ENCODE results near the gene NUB1.

Gene NUB1

DNA sequence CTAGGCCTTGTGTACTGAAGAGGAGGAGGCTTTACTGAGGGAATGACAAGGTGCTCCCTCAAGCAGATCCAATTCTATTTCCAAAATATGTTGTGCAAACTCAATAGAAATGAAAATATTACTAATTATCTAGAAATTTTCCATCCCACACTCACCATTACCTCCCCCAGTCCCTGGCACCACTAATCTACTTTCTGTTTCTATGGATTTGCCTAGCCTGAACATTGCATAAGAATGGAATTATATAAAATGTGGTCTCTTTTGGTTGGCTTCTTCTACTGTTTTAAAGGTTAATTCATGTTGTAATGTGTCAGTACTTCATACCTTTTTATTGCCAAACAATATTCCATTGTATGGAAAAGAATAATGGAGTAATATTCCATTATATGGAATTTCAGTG is 18.7 kb upstream of the NUB1 start:
- no peak overlapping the region for H3K4me2 ChIP-seq (ENCODE audit: low read length)
- H3K27ac ChIP-seq (ENCODE audit: low read depth, low read length): no peak overlapping the region
- H3K56ac ChIP-seq (ENCODE audit: low read length): no peak overlapping the region
- H3K27me3 ChIP-seq (ENCODE audit: insufficient read depth, low read length, poor library complexity): no peaks in the 10 kb centered on the region
- no peak overlapping the region for H3K4me3 ChIP-seq (ENCODE audit: low read length)
- H3K79me1 ChIP-seq (ENCODE audit: low read length): no peaks in the 10 kb centered on the region
- H2BK120ac ChIP-seq (ENCODE audit: low read depth, low read length): no peak overlapping the region
- no peaks in the 10 kb centered on the region for H3K36me3 ChIP-seq (ENCODE audit: control insufficient read depth, insufficient read depth, low read length)
- no peak overlapping the region for H2BK5ac ChIP-seq (ENCODE audit: low read length)
- H3K18ac ChIP-seq (ENCODE audit: low read length): no peak overlapping the region
- H3K4ac ChIP-seq (ENCODE audit: low read depth, low read length): no peak overlapping the region
- H4K8ac ChIP-seq (ENCODE audit: low read depth, low read length): no peak overlapping the region
- H3K23ac ChIP-seq (ENCODE audit: low read length): no peak overlapping the region
- H3K4me1 ChIP-seq (ENCODE audit: control insufficient read depth, low read depth, low read length): no peaks in the 10 kb centered on the region
- no peaks in the 10 kb centered on the region for H3K79me2 ChIP-seq (ENCODE audit: control insufficient read depth, insufficient read depth, low read length)
- no peak overlapping the region for H3K9ac ChIP-seq (ENCODE audit: low read length)
- H4K5ac ChIP-seq (ENCODE audit: low read length): no peak overlapping the region
- H2BK15ac ChIP-seq (replicated peaks; ENCODE audit: low read depth): no peak overlapping the region
- no peak for DNase-seq
- no peak overlapping the region for H2AK5ac ChIP-seq (ENCODE audit: low read length)

DNA sequence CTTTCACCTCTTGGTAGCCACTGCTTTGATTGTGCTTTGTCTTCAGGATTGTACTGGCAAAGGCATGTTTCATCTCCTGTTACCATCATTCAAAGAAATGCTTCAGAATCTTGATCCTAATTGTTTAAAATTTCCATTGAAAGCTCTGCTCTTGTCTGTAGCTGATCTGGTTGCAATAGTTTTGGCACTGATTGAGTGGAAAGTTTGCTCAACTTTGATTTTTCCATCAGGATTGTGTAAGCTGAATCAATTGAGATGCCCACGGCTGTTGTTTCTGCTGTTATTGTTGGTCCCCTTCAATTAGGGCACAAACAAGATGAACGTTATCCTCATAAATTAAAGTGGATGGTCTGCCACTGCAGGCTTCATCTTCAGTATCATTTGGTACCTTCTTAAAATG is 14.6 kb upstream of the NUB1 start:
- no peak overlapping the region for H2BK15ac ChIP-seq (replicated peaks; ENCODE audit: low read depth)
- no peak overlapping the region for H3K4me3 ChIP-seq (ENCODE audit: low read length)
- no peaks in the 10 kb centered on the region for H3K79me2 ChIP-seq (ENCODE audit: control insufficient read depth, insufficient read depth, low read length)
- no peak overlapping the region for H3K9ac ChIP-seq (ENCODE audit: low read length)
- no peak overlapping the region for H4K5ac ChIP-seq (ENCODE audit: low read length)
- H3K27ac ChIP-seq (ENCODE audit: low read depth, low read length): no peak overlapping the region
- no peak overlapping the region for H3K56ac ChIP-seq (ENCODE audit: low read length)
- no CpG with 5 or more reads among the region's 2 CpGs for WGBS (ENCODE audit: extremely low coverage, insufficient coverage, low lambda C conversion rate)
- DNase-seq: no peak
- no peak overlapping the region for H3K4ac ChIP-seq (ENCODE audit: low read depth, low read length)
- H2AK5ac ChIP-seq (ENCODE audit: low read length): no peak overlapping the region
- H3K18ac ChIP-seq (ENCODE audit: low read length): no peak overlapping the region
- H3K36me3 ChIP-seq (ENCODE audit: control insufficient read depth, insufficient read depth, low read length): no peaks in the 10 kb centered on the region
- H3K4me1 ChIP-seq (ENCODE audit: control insufficient read depth, low read depth, low read length): no peaks in the 10 kb centered on the region
- H2BK5ac ChIP-seq (ENCODE audit: low read length): no peak overlapping the region
- no peak overlapping the region for H4K8ac ChIP-seq (ENCODE audit: low read depth, low read length)
- H3K23ac ChIP-seq (ENCODE audit: low read length): no peak overlapping the region
- H3K4me2 ChIP-seq (ENCODE audit: low read length): no peak overlapping the region
- no peaks in the 10 kb centered on the region for H3K27me3 ChIP-seq (ENCODE audit: insufficient read depth, low read length, poor library complexity)
- no peak overlapping the region for H2BK120ac ChIP-seq (ENCODE audit: low read depth, low read length)
- H3K79me1 ChIP-seq (ENCODE audit: low read length): no peaks in the 10 kb centered on the region

DNA sequence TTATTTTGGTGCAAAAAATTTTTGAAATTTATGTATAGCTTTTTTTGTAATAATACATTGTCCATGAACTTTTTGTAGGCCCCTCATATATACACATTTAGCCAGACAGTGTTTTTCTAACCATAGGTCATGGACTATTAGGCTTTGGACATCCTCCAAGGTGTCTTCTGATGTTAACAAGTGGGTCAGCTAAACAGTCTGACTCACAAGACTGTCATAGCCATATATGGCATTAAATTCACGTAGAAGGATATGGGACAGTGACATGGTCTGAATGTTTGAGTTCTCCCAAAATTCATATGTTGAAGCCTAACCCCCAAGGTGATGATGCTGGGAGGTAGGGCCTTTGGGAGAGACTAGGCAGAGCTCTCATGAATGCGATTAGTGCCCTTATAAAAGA is 14.0 kb upstream of the NUB1 start:
- WGBS (ENCODE audit: extremely low coverage, insufficient coverage, low lambda C conversion rate): no CpG with 5 or more reads among the region's 2 CpGs

DNA sequence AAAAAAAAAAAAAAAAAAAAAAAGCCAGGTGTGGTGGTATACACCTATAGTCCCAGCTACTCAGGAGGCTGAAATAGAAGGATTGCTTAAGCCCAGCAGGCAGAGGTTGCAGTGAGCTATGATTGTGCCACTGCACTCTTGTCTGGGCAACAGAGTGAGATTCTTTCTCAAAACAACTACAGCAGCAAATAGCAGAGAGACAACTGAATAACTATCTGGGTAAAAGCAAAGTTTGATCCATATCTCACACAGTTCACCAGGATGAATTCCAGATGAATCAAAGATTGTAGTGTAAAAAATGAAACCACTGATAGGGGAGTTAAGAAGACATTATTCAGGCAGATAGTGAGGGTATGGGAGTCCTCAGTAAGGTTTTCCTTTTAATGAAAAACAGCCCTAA is 11.4 kb upstream of the NUB1 start:
- no peaks in the 10 kb centered on the region for H3K36me3 ChIP-seq (ENCODE audit: control insufficient read depth, insufficient read depth, low read length)
- no peak overlapping the region for H4K5ac ChIP-seq (ENCODE audit: low read length)
- H3K4ac ChIP-seq (ENCODE audit: low read depth, low read length): no peak overlapping the region
- no peak overlapping the region for H4K8ac ChIP-seq (ENCODE audit: low read depth, low read length)
- H3K27me3 ChIP-seq (ENCODE audit: insufficient read depth, low read length, poor library complexity): no peaks in the 10 kb centered on the region
- H3K4me2 ChIP-seq (ENCODE audit: low read length): no peak overlapping the region
- H3K79me2 ChIP-seq (ENCODE audit: control insufficient read depth, insufficient read depth, low read length): no peaks in the 10 kb centered on the region
- no peak for DNase-seq
- H3K9ac ChIP-seq (ENCODE audit: low read length): no peak overlapping the region
- no peak overlapping the region for H3K18ac ChIP-seq (ENCODE audit: low read length)
- no peaks in the 10 kb centered on the region for H3K4me1 ChIP-seq (ENCODE audit: control insufficient read depth, low read depth, low read length)
- no peaks in the 10 kb centered on the region for H3K79me1 ChIP-seq (ENCODE audit: low read length)
- H3K4me3 ChIP-seq (ENCODE audit: low read length): no peak overlapping the region
- H3K23ac ChIP-seq (ENCODE audit: low read length): no peak overlapping the region
- H2BK120ac ChIP-seq (ENCODE audit: low read depth, low read length): no peak overlapping the region
- H2BK5ac ChIP-seq (ENCODE audit: low read length): no peak overlapping the region
- no peak overlapping the region for H3K27ac ChIP-seq (ENCODE audit: low read depth, low read length)
- H2BK15ac ChIP-seq (replicated peaks; ENCODE audit: low read depth): no peak overlapping the region
- H2AK5ac ChIP-seq (ENCODE audit: low read length): no peak overlapping the region
- H3K56ac ChIP-seq (ENCODE audit: low read length): no peak overlapping the region

More for the DNA sequence above, 14.0 kb upstream of the NUB1 start:
- no peak overlapping the region for H2AK5ac ChIP-seq (ENCODE audit: low read length)
- no peak overlapping the region for H3K56ac ChIP-seq (ENCODE audit: low read length)
- H3K36me3 ChIP-seq (ENCODE audit: control insufficient read depth, insufficient read depth, low read length): no peaks in the 10 kb centered on the region
- H3K4me1 ChIP-seq (ENCODE audit: control insufficient read depth, low read depth, low read length): no peaks in the 10 kb centered on the region
- H3K27me3 ChIP-seq (ENCODE audit: insufficient read depth, low read length, poor library complexity): no peaks in the 10 kb centered on the region
- no peak overlapping the region for H3K27ac ChIP-seq (ENCODE audit: low read depth, low read length)
- no peak overlapping the region for H3K4me2 ChIP-seq (ENCODE audit: low read length)
- H3K23ac ChIP-seq (ENCODE audit: low read length): no peak overlapping the region
- H3K4ac ChIP-seq (ENCODE audit: low read depth, low read length): no peak overlapping the region
- H2BK5ac ChIP-seq (ENCODE audit: low read length): no peak overlapping the region
- H2BK15ac ChIP-seq (replicated peaks; ENCODE audit: low read depth): no peak overlapping the region
- no peak overlapping the region for H4K5ac ChIP-seq (ENCODE audit: low read length)
- no peak for DNase-seq
- no peak overlapping the region for H3K4me3 ChIP-seq (ENCODE audit: low read length)
- H4K8ac ChIP-seq (ENCODE audit: low read depth, low read length): no peak overlapping the region
- no peak overlapping the region for H2BK120ac ChIP-seq (ENCODE audit: low read depth, low read length)
- H3K18ac ChIP-seq (ENCODE audit: low read length): no peak overlapping the region
- no peaks in the 10 kb centered on the region for H3K79me1 ChIP-seq (ENCODE audit: low read length)
- no peaks in the 10 kb centered on the region for H3K79me2 ChIP-seq (ENCODE audit: control insufficient read depth, insufficient read depth, low read length)
- H3K9ac ChIP-seq (ENCODE audit: low read length): no peak overlapping the region

DNA sequence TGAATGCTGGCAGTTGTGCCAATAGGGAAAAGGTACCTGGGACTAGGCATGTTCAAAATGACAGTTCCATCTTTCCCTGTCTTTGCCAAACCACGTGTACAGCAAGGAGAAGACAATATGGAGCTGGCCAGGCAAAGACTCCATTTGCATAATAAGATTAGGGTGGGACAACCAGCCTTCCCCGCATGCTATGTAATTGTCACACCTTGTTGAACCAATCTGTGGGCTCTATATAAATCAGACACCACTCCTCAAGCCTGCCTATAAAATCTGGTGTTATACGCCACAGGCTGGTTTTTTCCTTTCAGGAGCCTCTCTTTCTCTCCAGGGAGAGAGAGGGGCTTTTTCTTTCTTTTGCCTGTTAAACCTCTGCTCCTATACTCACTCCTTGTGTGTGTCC is 11.0 kb upstream of the NUB1 start:
- no peaks in the 10 kb centered on the region for H3K27me3 ChIP-seq (ENCODE audit: insufficient read depth, low read length, poor library complexity)
- H3K4me2 ChIP-seq (ENCODE audit: low read length): no peak overlapping the region
- H2BK5ac ChIP-seq (ENCODE audit: low read length): no peak overlapping the region
- no peak overlapping the region for H3K4ac ChIP-seq (ENCODE audit: low read depth, low read length)
- H2AK5ac ChIP-seq (ENCODE audit: low read length): no peak overlapping the region
- H3K56ac ChIP-seq (ENCODE audit: low read length): no peak overlapping the region
- no peak overlapping the region for H2BK15ac ChIP-seq (replicated peaks; ENCODE audit: low read depth)
- H3K79me1 ChIP-seq (ENCODE audit: low read length): no peaks in the 10 kb centered on the region
- no peaks in the 10 kb centered on the region for H3K4me1 ChIP-seq (ENCODE audit: control insufficient read depth, low read depth, low read length)
- no peak overlapping the region for H3K4me3 ChIP-seq (ENCODE audit: low read length)
- H3K27ac ChIP-seq (ENCODE audit: low read depth, low read length): no peak overlapping the region
- H4K5ac ChIP-seq (ENCODE audit: low read length): no peak overlapping the region
- peak; percentile 16 for DNase-seq
- peak overlapping the region; percentile 5 for H3K18ac ChIP-seq (ENCODE audit: low read length)
- H2BK120ac ChIP-seq (ENCODE audit: low read depth, low read length): no peak overlapping the region
- no CpG with 5 or more reads among the region's 3 CpGs for WGBS (ENCODE audit: extremely low coverage, insufficient coverage, low lambda C conversion rate)
- H3K79me2 ChIP-seq (ENCODE audit: control insufficient read depth, insufficient read depth, low read length): no peaks in the 10 kb centered on the region
- H4K8ac ChIP-seq (ENCODE audit: low read depth, low read length): no peak overlapping the region
- no peak overlapping the region for H3K9ac ChIP-seq (ENCODE audit: low read length)
- no peak overlapping the region for H3K23ac ChIP-seq (ENCODE audit: low read length)
- H3K36me3 ChIP-seq (ENCODE audit: control insufficient read depth, insufficient read depth, low read length): no peaks in the 10 kb centered on the region

DNA sequence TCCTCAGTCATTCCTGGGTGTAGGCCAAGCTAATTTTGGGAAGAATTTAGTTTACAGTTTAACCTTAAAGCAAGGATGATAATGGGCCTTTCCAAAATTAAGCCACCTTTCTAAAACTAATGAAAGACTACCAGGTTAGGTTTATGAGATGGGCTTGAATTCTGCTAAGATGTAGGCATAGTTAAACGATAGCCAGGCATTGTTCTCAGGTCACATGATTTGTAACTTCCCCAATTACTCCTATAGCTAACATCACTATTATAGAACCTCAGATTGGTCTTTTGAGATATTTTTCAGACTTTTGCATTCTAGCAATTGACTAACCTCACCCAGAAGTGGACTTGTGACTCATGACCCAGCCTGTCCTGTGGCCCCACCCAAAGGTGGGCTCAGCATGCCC is 7.0 kb upstream of the NUB1 start:
- Histone ChIP-seq H3K4ac (ENCODE audit: low read depth, low read length) (no peak overlapping the region), H3K4me1 (ENCODE audit: control insufficient read depth, low read depth, low read length) (no peaks in the 10 kb centered on the region), H3K4me3 (ENCODE audit: low read length) (no peak overlapping the region), H2BK15ac (replicated peaks; ENCODE audit: low read depth) (no peak overlapping the region), H4K8ac (ENCODE audit: low read depth, low read length) (no peak overlapping the region), H3K36me3 (ENCODE audit: control insufficient read depth, insufficient read depth, low read length) (no peaks in the 10 kb centered on the region), H2BK5ac (ENCODE audit: low read length) (no peak overlapping the region), H4K5ac (ENCODE audit: low read length) (no peak overlapping the region), H3K9ac (ENCODE audit: low read length) (no peak overlapping the region), H2AK5ac (ENCODE audit: low read length) (no peak overlapping the region), H3K79me2 (ENCODE audit: control insufficient read depth, insufficient read depth, low read length) (no peaks in the 10 kb centered on the region), H2BK120ac (ENCODE audit: low read depth, low read length) (no peak overlapping the region), H3K4me2 (ENCODE audit: low read length) (no peak overlapping the region), H3K18ac (ENCODE audit: low read length) (no peak overlapping the region), H3K27me3 (ENCODE audit: insufficient read depth, low read length, poor library complexity) (no peaks in the 10 kb centered on the region), H3K79me1 (ENCODE audit: low read length) (no peaks in the 10 kb centered on the region), H3K23ac (ENCODE audit: low read length) (no peak overlapping the region), H3K27ac (ENCODE audit: low read depth, low read length) (no peak overlapping the region), H3K56ac (ENCODE audit: low read length) (no peak overlapping the region)
- WGBS (ENCODE audit: extremely low coverage, insufficient coverage, low lambda C conversion rate): no CpG with 5 or more reads among the region's 1 CpG
- no peak for DNase-seq

Data from mesendoderm (in vitro differentiated cells).